ENCODE data around the gene CASK.

DNA sequence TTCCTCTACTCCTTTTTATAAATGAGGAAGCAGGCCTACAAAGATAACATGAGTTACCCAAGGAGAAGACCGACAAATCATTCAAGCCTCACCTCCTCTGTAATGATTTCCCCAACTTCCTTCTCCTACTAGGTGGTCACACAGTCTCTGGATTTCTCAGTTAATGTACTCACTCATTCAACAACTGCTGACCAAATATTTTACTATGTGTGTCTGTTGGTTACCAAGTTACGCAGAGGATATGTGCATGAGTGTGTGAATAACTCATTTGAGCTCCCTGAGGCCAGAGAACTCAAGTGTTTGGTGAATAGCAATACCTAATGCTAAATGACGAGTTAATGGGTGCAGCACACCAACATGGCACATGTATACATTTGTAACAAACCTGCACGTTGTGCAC is 10.4 kb downstream of the CASK start:
- TF ChIP-seq, protein P1, sequence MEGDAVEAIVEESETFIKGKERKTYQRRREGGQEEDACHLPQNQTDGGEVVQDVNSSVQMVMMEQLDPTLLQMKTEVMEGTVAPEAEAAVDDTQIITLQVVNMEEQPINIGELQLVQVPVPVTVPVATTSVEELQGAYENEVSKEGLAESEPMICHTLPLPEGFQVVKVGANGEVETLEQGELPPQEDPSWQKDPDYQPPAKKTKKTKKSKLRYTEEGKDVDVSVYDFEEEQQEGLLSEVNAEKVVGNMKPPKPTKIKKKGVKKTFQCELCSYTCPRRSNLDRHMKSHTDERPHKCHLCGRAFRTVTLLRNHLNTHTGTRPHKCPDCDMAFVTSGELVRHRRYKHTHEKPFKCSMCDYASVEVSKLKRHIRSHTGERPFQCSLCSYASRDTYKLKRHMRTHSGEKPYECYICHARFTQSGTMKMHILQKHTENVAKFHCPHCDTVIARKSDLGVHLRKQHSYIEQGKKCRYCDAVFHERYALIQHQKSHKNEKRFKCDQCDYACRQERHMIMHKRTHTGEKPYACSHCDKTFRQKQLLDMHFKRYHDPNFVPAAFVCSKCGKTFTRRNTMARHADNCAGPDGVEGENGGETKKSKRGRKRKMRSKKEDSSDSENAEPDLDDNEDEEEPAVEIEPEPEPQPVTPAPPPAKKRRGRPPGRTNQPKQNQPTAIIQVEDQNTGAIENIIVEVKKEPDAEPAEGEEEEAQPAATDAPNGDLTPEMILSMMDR (IDR thresholded peaks at IDR 0.05) = no peak
- no peak for TF ChIP-seq POLR2AphosphoS5 (IDR thresholded peaks at IDR 0.05)

Data from upper lobe of left lung (tissue), 4 donors.